Middle frontal gyrus (tissue), 1 donor: ENCODE data around the gene PLBD2.

Experiments
- DNase-seq: peaks from one replicate; pipeline ENCODE4 v3.0.0-alpha.2; 2015; ENCODE audit warnings: low spot score; ENCODE audit errors: extremely low spot score

Gene PLBD2

DNA sequence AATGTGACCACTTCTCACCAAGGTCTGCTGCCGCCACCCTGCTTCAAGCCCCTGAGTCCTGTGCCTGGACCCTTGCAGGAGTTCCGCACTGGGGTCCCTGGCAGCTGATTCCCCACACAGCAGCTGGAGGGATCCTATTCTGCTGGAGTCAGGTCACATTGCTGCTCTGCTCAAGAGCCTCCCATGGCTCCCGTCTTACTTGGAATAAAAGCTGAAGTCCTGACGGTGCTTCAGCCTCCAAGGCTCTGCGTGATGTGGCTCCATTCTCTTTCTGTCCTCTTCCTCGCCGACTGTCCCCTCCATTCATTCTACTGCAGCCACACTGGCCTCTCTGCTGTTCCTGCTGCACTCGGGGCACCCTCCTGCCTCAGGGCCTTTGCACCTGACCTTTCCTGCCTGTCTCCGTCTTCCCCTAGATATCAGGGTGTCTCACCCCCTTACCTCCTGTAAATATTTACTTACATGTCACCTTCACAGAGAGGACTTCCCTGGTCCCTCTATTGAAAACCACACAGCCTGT, 56.2 kb downstream of the PLBD2 start:
- no peak for DNase-seq

DNA sequence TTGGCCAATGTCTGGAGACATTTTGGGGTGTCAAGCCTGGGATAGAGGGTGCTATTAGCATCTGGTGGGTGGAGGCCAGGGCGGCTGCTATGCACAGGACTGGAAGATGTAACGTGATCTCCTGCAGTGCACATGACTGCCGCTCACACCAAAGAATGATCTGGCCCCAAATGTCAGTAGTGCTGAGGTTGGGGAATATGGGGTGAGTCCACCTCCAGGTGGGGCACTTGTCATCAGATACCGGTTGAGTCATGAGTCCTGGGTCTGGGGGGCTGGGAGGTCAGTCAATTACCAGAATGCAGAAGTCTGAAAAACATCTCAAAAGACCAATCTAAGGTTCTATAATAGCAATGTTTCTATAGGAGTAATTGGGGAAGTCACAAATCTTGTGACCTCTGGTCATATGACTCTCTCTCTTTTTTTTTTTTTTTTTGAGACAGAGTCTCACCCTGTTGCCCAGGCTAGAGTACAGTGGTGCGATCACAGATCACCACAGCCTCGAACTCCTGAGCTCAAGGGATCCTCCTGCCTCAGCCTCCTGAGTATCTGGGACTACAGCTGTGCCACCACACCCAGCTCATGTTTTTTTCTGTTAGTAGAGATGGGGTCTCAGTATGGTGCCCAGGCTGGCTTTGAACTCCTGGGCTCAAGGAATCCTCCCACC, 57.8 kb downstream of the PLBD2 start:
- DNase-seq, result no peak

DNA sequence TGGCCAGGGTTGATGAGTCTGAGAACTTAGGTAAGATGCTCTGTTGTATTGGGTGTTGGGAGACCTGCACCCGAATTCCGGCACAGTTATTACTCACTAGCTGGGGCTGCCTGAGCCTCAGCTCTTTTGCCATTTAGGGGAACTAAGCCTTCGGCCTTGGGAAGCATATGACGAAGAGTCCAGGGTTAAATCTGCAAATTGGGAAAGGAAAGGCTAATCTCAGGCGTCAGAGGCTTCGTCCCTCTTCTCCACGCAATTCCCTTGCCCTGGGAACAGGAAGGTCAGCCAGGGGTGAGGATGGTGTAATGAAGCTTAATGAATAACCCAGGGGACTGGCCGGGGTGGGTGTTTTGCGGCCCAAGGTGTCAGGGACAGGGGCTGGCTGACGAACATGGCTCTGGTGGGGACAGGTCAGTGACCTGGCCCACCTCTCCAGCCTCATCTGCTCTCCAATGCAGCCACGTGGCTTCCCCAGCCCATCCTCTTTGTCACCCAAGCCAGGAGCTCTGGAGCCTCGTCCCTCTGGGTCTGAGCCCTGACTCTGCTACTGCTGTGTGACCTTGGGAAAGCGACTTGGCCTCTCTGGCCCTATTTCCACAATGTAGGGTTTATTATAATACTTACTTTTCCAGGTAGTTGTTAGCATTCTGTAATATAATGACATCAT, 60.0 kb downstream of the PLBD2 start:
- DNase-seq, result no peak

DNA sequence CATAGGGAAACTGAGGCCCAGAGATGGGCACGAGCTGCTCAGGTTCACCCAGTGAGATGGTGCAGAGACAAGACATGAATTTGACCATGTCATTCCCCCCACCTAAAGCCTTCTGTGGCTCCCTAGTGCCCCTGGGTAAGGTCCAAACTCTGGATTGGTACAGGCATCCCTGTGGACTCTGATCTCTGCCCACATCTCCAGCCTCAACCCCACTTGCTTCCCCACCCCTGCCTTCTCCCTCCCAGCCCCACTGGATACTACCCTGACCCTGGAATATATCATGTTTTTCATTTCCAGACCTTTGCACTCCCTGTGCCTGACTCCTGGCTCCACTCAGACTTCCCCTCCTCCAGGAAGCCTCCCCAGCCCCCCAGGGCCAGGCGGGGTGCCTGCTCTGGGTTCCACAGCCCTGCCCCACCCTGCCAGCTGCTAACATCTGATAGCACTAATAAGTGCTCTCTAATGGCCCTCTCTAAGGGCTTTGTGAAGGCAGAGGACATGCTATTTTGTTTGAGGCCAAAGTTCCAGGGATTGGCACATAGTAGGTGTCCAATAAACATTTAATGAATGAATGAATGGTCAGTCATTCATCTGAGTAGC, 62.7 kb downstream of the PLBD2 start:
- DNase-seq, result no peak

- no peak for DNase-seq
These were observed 63.9 kb downstream of the PLBD2 start, which contains the start of gene SDSL for GRCh38 chr12:113422030-113422885. Gene SDSL, plus strand, starts transcription at chr12:113422380. Its CDS starts 5,603 bp downstream, at chr12:113427983.

DNA sequence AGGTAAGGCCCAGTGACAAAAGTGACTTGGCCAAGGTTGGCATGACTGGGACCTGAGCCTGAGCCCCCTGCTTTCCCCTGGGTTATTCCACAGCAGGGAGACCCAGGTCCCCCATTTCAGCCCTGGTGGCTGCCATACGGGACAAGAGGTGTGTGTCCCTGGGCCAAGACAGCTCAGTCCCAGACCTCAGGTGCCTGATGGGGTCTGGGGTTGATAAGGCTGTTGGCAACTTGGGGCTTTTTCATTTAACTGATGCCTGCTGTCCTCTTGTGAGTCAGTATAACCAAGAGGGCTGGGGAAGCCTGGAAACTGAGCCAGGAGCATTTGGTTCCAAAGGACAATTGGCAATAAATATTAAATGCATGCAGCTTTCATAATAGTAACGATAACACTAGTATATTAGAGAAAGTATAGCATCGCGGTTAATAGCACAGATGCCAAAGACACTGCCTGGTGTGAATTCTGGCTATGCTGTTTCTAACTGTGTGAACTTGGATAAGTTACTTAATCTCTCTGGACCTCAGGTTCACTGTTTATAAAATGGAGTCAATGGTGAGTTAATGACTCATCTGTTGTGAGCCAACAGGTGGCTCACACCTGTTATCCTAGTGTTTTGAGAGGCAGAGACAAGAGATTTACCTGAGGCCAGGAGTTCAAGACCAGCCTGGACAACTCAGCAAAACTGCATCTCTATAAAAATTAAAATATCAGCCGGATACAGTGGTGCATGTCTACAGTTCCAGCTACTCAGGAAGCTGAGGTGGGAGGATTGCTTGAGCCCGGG, 64.7 kb downstream of the PLBD2 start:
- no peak for DNase-seq

- no peak for DNase-seq
These were observed 66.1 kb downstream of the PLBD2 start for GRCh38 chr12:113424456-113424855.

- no peak for DNase-seq
These were observed 66.8 kb downstream of the PLBD2 start for GRCh38 chr12:113424915-113425823.

GRCh38 chr12:113425960-113426453, 67.6 kb downstream of the PLBD2 start:
- DNase-seq, result no peak

- DNase-seq, result no peak
These were observed 69.5 kb downstream of the PLBD2 start for GRCh38 chr12:113427882-113428281.

DNA sequence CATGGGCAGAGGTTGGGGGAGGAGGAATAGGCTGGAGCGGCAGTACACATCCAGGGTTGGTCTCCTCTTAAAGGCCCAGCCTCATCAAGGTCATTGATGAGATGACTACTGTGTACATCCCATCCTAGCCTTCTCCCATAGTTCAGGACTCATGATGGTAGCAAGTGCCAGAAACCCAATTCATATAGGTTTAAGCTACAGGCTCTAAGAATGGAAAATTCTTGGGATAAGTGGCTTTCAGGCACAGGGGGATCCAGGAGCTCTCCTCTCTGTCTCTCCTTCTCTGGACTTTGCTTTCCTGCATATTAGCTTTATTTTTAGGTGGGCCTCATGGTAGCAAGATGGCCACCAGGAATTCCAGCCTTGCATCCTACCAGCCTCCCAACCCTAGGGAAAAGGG, 70.1 kb downstream of the PLBD2 start:
- DNase-seq, result no peak

- DNase-seq, result no peak
These were observed 74.6 kb downstream of the PLBD2 start for GRCh38 chr12:113432986-113433385.

GRCh38 chr12:113435367-113435766, 77.0 kb downstream of the PLBD2 start:
- DNase-seq, result no peak

- no peak for DNase-seq
These were observed 78.2 kb downstream of the PLBD2 start for GRCh38 chr12:113436586-113436985.

DNA sequence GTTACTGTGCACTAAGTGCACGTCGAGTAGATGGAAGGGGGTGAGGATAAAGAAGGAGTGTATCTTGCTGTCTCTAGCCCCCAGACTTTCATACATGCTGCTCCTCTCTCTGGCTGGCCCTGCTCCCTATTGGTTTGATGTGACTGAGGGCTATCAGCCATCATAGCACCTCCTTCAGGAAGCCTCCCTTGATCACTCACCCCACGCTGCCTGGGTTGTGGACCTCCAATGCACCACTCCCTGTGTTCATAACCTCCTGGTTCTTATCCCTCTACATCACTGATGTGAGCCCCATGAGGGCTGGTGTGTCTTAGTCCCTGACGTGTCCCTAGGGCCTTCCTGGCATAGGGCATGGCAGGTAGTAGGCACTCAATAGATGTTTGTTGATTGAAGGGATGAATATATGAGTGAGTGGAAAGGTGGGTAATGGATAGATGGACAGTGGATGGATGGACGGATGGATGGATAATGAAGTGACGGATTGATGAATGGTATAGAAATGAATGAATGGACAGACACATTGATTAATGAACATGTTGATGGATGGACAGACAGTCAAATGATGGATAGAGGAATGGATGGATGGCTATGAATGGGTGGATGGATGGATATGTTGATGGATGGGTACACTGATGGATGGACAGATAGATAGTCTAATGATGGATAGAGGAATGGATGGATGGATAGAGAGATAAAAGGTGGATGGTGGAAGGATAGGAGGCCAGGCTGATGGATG, 78.8 kb downstream of the PLBD2 start:
- no peak for DNase-seq

DNA sequence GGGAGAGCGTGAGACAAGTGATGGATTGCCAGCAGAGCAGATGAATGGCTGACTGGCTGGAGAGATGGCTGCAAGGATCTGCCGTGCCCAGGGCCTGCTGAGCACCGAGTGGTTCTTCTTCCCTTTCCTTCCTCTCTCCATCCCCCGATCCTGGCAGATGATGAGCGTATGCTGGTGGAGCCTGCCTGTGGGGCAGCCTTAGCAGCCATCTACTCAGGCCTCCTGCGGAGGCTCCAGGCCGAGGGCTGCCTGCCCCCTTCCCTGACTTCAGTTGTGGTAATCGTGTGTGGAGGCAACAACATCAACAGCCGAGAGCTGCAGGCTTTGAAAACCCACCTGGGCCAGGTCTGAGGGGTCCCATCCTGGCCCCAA, 79.3 kb downstream of the PLBD2 start:
- DNase-seq, result no peak

- DNase-seq, result no peak
These were observed 80.3 kb downstream of the PLBD2 start for GRCh38 chr12:113438523-113439300.

DNA sequence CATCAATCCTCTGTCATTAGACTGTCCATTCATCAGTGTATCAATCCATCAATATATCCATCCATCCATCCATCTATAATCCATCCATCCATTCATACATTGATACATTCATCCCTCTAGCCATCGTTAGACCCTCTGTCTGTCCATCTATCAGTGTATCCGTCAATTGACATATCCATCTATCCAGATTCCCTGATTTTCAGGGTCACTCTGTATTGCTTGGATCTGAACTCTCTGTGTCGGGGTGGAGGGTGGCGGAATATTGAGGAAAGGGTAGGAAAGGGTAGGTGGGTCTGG, 80.9 kb downstream of the PLBD2 start:
- DNase-seq, result no peak
